Spleen (tissue), 11 donors: ENCODE results near the gene CENPB. TPM values are rescaled to one million over a fixed set of nuclear protein-coding genes. Genes with fewer than 3 reads are reported as not detected.
A peak's percentile ranks its signal among the peaks of the same experiment; 100 is the strongest.

Experiments used
- DNase-seq: peaks from one replicate; pipeline ENCODE4 v3.0.0-alpha.2; 2020
- H3K27ac ChIP-seq, 8 donors: fragments of 200-600 bp; sonication (generic) in 7 of 8; 1 replicate in 4 of 8; 2 replicates in 4 of 8; pipeline versions ENCODE4 v1.5.0 to v1.8.0; 2016 to 2021; ENCODE audit warnings: inconsistent platforms in 4 of 8, mild to moderate bottlenecking in 4 of 8, moderate library complexity in 1 of 8
- H3K27me3 ChIP-seq, 7 donors: fragments of 200-600 bp; sonication (generic) in 6 of 7; replicated peaks in 1 of 7; 1 replicate in 4 of 7; 2 replicates in 3 of 7; pipeline versions ENCODE4 v1.5.0 to v1.8.0; 2016 to 2021; ENCODE audit warnings: inconsistent platforms in 3 of 7, mild to moderate bottlenecking in 1 of 7
- H3K36me3 ChIP-seq, 6 donors: fragments of 200-600 bp; sonication (generic) in 5 of 6; 1 replicate in 4 of 6; 2 replicates in 2 of 6; pipeline versions ENCODE4 v1.5.0 to v1.8.0; 2016 to 2021; ENCODE audit warnings: inconsistent platforms in 2 of 6
- H3K4me1 ChIP-seq, 6 donors: fragments of 200-600 bp; sonication (generic) in 5 of 6; 1 replicate in 3 of 6; 2 replicates in 3 of 6; pipeline versions ENCODE4 v1.5.0 to v1.8.0; 2016 to 2021; ENCODE audit warnings: inconsistent platforms in 3 of 6
- H3K4me3 ChIP-seq, 8 donors: fragments of 200-600 bp; sonication (generic) in 7 of 8; 1 replicate in 4 of 8; 2 replicates in 4 of 8; pipeline versions ENCODE4 v1.5.0 to v1.8.0; 2016 to 2021; ENCODE audit warnings: inconsistent platforms in 4 of 8, mild to moderate bottlenecking in 4 of 8, moderate library complexity in 2 of 8
- H3K9me3 ChIP-seq, 8 donors: fragments of 200-600 bp; sonication (generic) in 7 of 8; 1 replicate in 4 of 8; 2 replicates in 4 of 8; pipeline versions ENCODE4 v1.5.0 to v1.8.0; 2016 to 2021; ENCODE audit warnings: inconsistent platforms in 4 of 8
- POLR2A ChIP-seq, 3 donors: fragments of 450-650 bp; IDR thresholded peaks; one replicate each; pipeline ENCODE4 v1.5.1; 2017; ENCODE audit warnings: antibody characterized with exemption in 3 of 3, mild to moderate bottlenecking in 1 of 3
- POLR2AphosphoS5 ChIP-seq, 3 donors: sonication (generic); formaldehyde crosslinking; IDR thresholded peaks; one replicate each; pipeline ENCODE4 v1.5.1; 2017; ENCODE audit warnings: antibody characterized with exemption in 3 of 3
- WGBS, 5 donors: extraction: QIAGEN DNeasy Blood & Tissue Kit in 3 of 5; methylation state at CpG; one replicate each; pipeline versions ENCODE4 v1.1.5 to v1.1.7; 2013 to 2018; 5-methylcytosine and 5-hydroxymethylcytosine counted together
- intact Hi-C: fragments of 100-400 bp; cut with DNase I; formaldehyde crosslinking; loops from one replicate; pipeline ENCODE4 v1.15.0; 2023; ENCODE audit warnings: low total_unique reads
- polyA plus RNA-seq, 3 donors: library from polyadenylated mRNA; stranded (reverse); fragments of 200-250 nt; gene quantifications; one replicate each; pipeline ENCODE4 v1.2.1, GENCODE V29; 2013
- total RNA-seq, 7 donors: library from RNA; depleted of rRNA in 3 of 7; stranded (reverse); fragments of >200 nt in 3 of 7; fragmentation: NEBNext Ultra II Directional in 4 of 7; extraction: Animal tissue kit (Norgen Biotek cat#: 25700) in 4 of 7; gene quantifications; one replicate each; pipeline versions ENCODE4 v1.1.0 to v1.2.1, GENCODE V29; 2016 to 2021
- TF ChIP-seq, protein P1 (sequence below), 11 experiments: fragments of 200-600 bp in 7 of 11; fragments of 450-650 bp in 4 of 11; sonication (generic) in 4 of 11; IDR thresholded peaks in 8 of 11; conservative IDR thresholded peaks in 3 of 11; 1 replicate in 7 of 11; 2 replicates in 4 of 11; pipeline versions ENCODE4 v1.4.0 to v1.8.0; 2016 to 2021; ENCODE audit warnings: antibody characterized with exemption in 11 of 11, inconsistent platforms in 4 of 11, mild to moderate bottlenecking in 1 of 11
- donor health status: healthy with polysubstance abuse.
- donor health status: DM: no; HTN: no; CAD: no; lungs with moderate emphysema.
- donor health status: DM: no; HTN: no; CAD: no.
- donor health status: Bipolar disorder and iron deficiency.
- donor health status: healthy.
- donor health status: DM: no; HTN: no; CAD: no.
- donor health status: DM: yes; HTN: yes; CAD: no.

The CENPB gene
- total and polyA plus RNA-seq, 10 donors = 24.8 to 84.7 (median 55.6) TPM

- Histone ChIP-seq H3K9me3 (no peaks in the 10 kb centered on the region), H3K4me1 (peaks cover 17 to 55% (median 35%) of the 10 kb centered on the region in 6 donors), H3K36me3 (peaks cover 0 to 6% (median 0%) of the 10 kb centered on the region in 6 donors), H3K27ac (peak overlapping the region in 5 of 8 donors; percentile 13 to 79 (median 46)), H3K27me3 (peaks cover 0 to 20% (median 0%) of the 10 kb centered on the region in 7 donors), H3K4me3 (peak overlapping the region; percentile 42 to 84 (median 54))
- peak; percentile 27 to 65 (median 58) for TF ChIP-seq POLR2AphosphoS5 (IDR thresholded peaks at IDR 0.05)
- no peak for TF ChIP-seq POLR2A (IDR thresholded peaks at IDR 0.05)
- intact Hi-C loops = no loop called here
- peak; percentile 94 for DNase-seq
- WGBS, 5 donors = 0 to 4% (median 3%) methylated on average over 44 to 70 of the region's 70 CpGs
Observed at GRCh38 chr20:3777716-3778629, 8.6 kb downstream of the CENPB start.

- Histone ChIP-seq H3K27me3 (peaks cover 0 to 20% (median 0%) of the 10 kb centered on the region in 7 donors), H3K4me1 (peaks cover 17 to 49% (median 34%) of the 10 kb centered on the region in 6 donors), H3K4me3 (peak overlapping the region; percentile 42 to 84 (median 54)), H3K27ac (peak overlapping the region in 5 of 8 donors; percentile 13 to 79 (median 46)), H3K36me3 (no peaks in the 10 kb centered on the region), H3K9me3 (no peaks in the 10 kb centered on the region)
- no peak for DNase-seq
- TF ChIP-seq, protein P1, sequence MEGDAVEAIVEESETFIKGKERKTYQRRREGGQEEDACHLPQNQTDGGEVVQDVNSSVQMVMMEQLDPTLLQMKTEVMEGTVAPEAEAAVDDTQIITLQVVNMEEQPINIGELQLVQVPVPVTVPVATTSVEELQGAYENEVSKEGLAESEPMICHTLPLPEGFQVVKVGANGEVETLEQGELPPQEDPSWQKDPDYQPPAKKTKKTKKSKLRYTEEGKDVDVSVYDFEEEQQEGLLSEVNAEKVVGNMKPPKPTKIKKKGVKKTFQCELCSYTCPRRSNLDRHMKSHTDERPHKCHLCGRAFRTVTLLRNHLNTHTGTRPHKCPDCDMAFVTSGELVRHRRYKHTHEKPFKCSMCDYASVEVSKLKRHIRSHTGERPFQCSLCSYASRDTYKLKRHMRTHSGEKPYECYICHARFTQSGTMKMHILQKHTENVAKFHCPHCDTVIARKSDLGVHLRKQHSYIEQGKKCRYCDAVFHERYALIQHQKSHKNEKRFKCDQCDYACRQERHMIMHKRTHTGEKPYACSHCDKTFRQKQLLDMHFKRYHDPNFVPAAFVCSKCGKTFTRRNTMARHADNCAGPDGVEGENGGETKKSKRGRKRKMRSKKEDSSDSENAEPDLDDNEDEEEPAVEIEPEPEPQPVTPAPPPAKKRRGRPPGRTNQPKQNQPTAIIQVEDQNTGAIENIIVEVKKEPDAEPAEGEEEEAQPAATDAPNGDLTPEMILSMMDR (IDR thresholded peaks at IDR 0.05 in 8 of 11, conservative IDR thresholded peaks at IDR 0.05 in 3 of 11) = no peak
- TF ChIP-seq POLR2AphosphoS5 (IDR thresholded peaks at IDR 0.05) = no peak
- TF ChIP-seq POLR2A (IDR thresholded peaks at IDR 0.05) = no peak
- WGBS, 5 donors = 3 to 9% (median 8%) methylated on average over 9 to 16 of the region's 16 CpGs
- intact Hi-C loops = no loop called here
Observed at GRCh38 chr20:3777381-3777715, 9.2 kb downstream of the CENPB start.

GRCh38 chr20:3775457-3776108 is 11.0 kb downstream of the CENPB start:
- 80 to 96% (median 90%) methylated on average over 4 of the region's 4 CpGs for WGBS, 5 donors
- DNase-seq = peak; percentile 54
- no peak for TF ChIP-seq POLR2A (IDR thresholded peaks at IDR 0.05)
- TF ChIP-seq POLR2AphosphoS5 (IDR thresholded peaks at IDR 0.05) = no peak
- TF ChIP-seq, protein P1 (IDR thresholded peaks at IDR 0.05 in 8 of 11, conservative IDR thresholded peaks at IDR 0.05 in 3 of 11) = no peak

GRCh38 chr20:3771552-3772058 is 14.9 kb downstream of the CENPB start:
- WGBS, 5 donors = 52 to 91% (median 67%) methylated on average over 7 of the region's 7 CpGs
- peaks cover 8 to 37% (median 20%) of the 10 kb centered on the region in 6 donors for H3K4me1 ChIP-seq
- H3K9me3 ChIP-seq = no peaks in the 10 kb centered on the region
- no peaks in the 10 kb centered on the region for H3K36me3 ChIP-seq
- H3K4me3 ChIP-seq = no peak overlapping the region
- intact Hi-C loops = no loop called here
- TF ChIP-seq, protein P1 (IDR thresholded peaks at IDR 0.05 in 8 of 11, conservative IDR thresholded peaks at IDR 0.05 in 3 of 11) = no peak
- no peaks in the 10 kb centered on the region for H3K27me3 ChIP-seq
- DNase-seq = peak; percentile 24
- H3K27ac ChIP-seq = no peak overlapping the region

More at GRCh38 chr20:3775457-3776108, 11.0 kb downstream of the CENPB start:
- Histone ChIP-seq H3K27me3 (peaks cover 0 to 20% (median 0%) of the 10 kb centered on the region in 7 donors), H3K36me3 (no peaks in the 10 kb centered on the region), H3K9me3 (no peaks in the 10 kb centered on the region), H3K4me3 (no peak overlapping the region), H3K4me1 (peaks cover 8 to 34% (median 24%) of the 10 kb centered on the region in 6 donors), H3K27ac (no peak overlapping the region)
- intact Hi-C loops = no loop called here
